Neuron (in vitro differentiated cells): ENCODE results near the gene CXCL13.

Source experiments
- H2AFZ ChIP-seq: one replicate; pipeline ENCODE4 v1.6.1; 2013; ENCODE audit warnings: low read depth, mild to moderate bottlenecking, inconsistent platforms, low read length, moderate library complexity
- H3K27me3 ChIP-seq: one replicate; pipeline ENCODE4 v1.6.1; 2013; ENCODE audit warnings: low read length; ENCODE audit not compliant: insufficient read depth
- H3K36me3 ChIP-seq: one replicate; pipeline ENCODE4 v1.6.1; 2013; ENCODE audit warnings: low read length; ENCODE audit not compliant: insufficient read depth
- H3K4me1 ChIP-seq: one replicate; pipeline ENCODE4 v1.6.1; 2013; ENCODE audit warnings: low read length; ENCODE audit not compliant: insufficient read depth
- H3K4me3 ChIP-seq: 2 replicates; pipeline ENCODE4 v1.5.1; 2013; ENCODE audit warnings: mild to moderate bottlenecking, low read length, moderate library complexity
- H3K9me3 ChIP-seq: one replicate; pipeline ENCODE4 v1.6.1; 2013; ENCODE audit warnings: low read length

The CXCL13 gene

GRCh38 chr4:77586951-77587383, 18.7 kb upstream of the CXCL13 start:
- Histone ChIP-seq H3K36me3 (no peaks in the 10 kb centered on the region), H3K4me1 (peaks cover 13% of the 10 kb centered on the region), H2AFZ (no peak overlapping the region), H3K9me3 (no peaks in the 10 kb centered on the region), H3K4me3 (no peak overlapping the region), H3K27me3 (no peaks in the 10 kb centered on the region)

GRCh38 chr4:77590482-77590881, 15.1 kb upstream of the CXCL13 start:
- Histone ChIP-seq H3K27me3 (no peaks in the 10 kb centered on the region), H2AFZ (no peak overlapping the region), H3K4me3 (no peak overlapping the region), H3K9me3 (no peaks in the 10 kb centered on the region), H3K36me3 (no peaks in the 10 kb centered on the region), H3K4me1 (peaks cover 13% of the 10 kb centered on the region)

- H3K4me3 ChIP-seq = no peak overlapping the region
- H3K9me3 ChIP-seq = no peaks in the 10 kb centered on the region
- H3K27me3 ChIP-seq = no peaks in the 10 kb centered on the region
- no peaks in the 10 kb centered on the region for H3K36me3 ChIP-seq
- peaks cover 13% of the 10 kb centered on the region for H3K4me1 ChIP-seq
- no peak overlapping the region for H2AFZ ChIP-seq
Observed at GRCh38 chr4:77591532-77591931, 14.1 kb upstream of the CXCL13 start.

GRCh38 chr4:77593101-77593500, 12.5 kb upstream of the CXCL13 start:
- H3K4me1 ChIP-seq = peaks cover 13% of the 10 kb centered on the region
- no peaks in the 10 kb centered on the region for H3K27me3 ChIP-seq
- no peak overlapping the region for H2AFZ ChIP-seq
- no peaks in the 10 kb centered on the region for H3K9me3 ChIP-seq
- no peaks in the 10 kb centered on the region for H3K36me3 ChIP-seq
- H3K4me3 ChIP-seq = no peak overlapping the region

- no peaks in the 10 kb centered on the region for H3K27me3 ChIP-seq
- H3K4me1 ChIP-seq = peaks cover 13% of the 10 kb centered on the region
- H3K4me3 ChIP-seq = no peak overlapping the region
- no peaks in the 10 kb centered on the region for H3K36me3 ChIP-seq
- no peak overlapping the region for H2AFZ ChIP-seq
- H3K9me3 ChIP-seq = no peaks in the 10 kb centered on the region
Observed at GRCh38 chr4:77593993-77594392, 11.6 kb upstream of the CXCL13 start.

- Histone ChIP-seq H3K4me1 (peaks cover 4% of the 10 kb centered on the region), H3K36me3 (no peaks in the 10 kb centered on the region), H3K4me3 (no peak overlapping the region), H3K27me3 (no peaks in the 10 kb centered on the region), H3K9me3 (no peaks in the 10 kb centered on the region), H2AFZ (no peak overlapping the region)
Observed at GRCh38 chr4:77595364-77595973, 10.2 kb upstream of the CXCL13 start.

GRCh38 chr4:77599378-77599777, 6.2 kb upstream of the CXCL13 start:
- H3K36me3 ChIP-seq = no peaks in the 10 kb centered on the region
- no peak overlapping the region for H3K4me3 ChIP-seq
- H3K9me3 ChIP-seq = no peaks in the 10 kb centered on the region
- H3K4me1 ChIP-seq = no peaks in the 10 kb centered on the region
- H2AFZ ChIP-seq = no peak overlapping the region
- peaks cover 11% of the 10 kb centered on the region for H3K27me3 ChIP-seq

- no peak overlapping the region for H2AFZ ChIP-seq
- no peak overlapping the region for H3K4me3 ChIP-seq
Observed at GRCh38 chr4:77600521-77601451, 4.8 kb upstream of the CXCL13 start.

GRCh38 chr4:77601614-77602187, 3.9 kb upstream of the CXCL13 start:
- H3K4me1 ChIP-seq = no peaks in the 10 kb centered on the region
- no peaks in the 10 kb centered on the region for H3K9me3 ChIP-seq
- no peak overlapping the region for H3K4me3 ChIP-seq
- no peak overlapping the region for H2AFZ ChIP-seq
- H3K36me3 ChIP-seq = no peaks in the 10 kb centered on the region
- peaks cover 11% of the 10 kb centered on the region for H3K27me3 ChIP-seq

More at GRCh38 chr4:77600521-77601451, 4.8 kb upstream of the CXCL13 start:
- H3K4me1 ChIP-seq = no peaks in the 10 kb centered on the region
- no peaks in the 10 kb centered on the region for H3K9me3 ChIP-seq
- no peaks in the 10 kb centered on the region for H3K36me3 ChIP-seq
- H3K27me3 ChIP-seq = peaks cover 11% of the 10 kb centered on the region

GRCh38 chr4:77613267-77613666, 7.6 kb downstream of the CXCL13 start:
- H3K27me3 ChIP-seq = no peaks in the 10 kb centered on the region
- no peaks in the 10 kb centered on the region for H3K36me3 ChIP-seq
- no peak overlapping the region for H3K4me3 ChIP-seq
- H3K9me3 ChIP-seq = no peaks in the 10 kb centered on the region
- H2AFZ ChIP-seq = no peak overlapping the region
- H3K4me1 ChIP-seq = no peaks in the 10 kb centered on the region

GRCh38 chr4:77615153-77615552, 9.5 kb downstream of the CXCL13 start:
- no peak overlapping the region for H3K4me3 ChIP-seq
- no peaks in the 10 kb centered on the region for H3K36me3 ChIP-seq
- no peaks in the 10 kb centered on the region for H3K9me3 ChIP-seq
- no peaks in the 10 kb centered on the region for H3K4me1 ChIP-seq
- H2AFZ ChIP-seq = no peak overlapping the region
- H3K27me3 ChIP-seq = peaks cover 3% of the 10 kb centered on the region

- H3K36me3 ChIP-seq = no peaks in the 10 kb centered on the region
- no peaks in the 10 kb centered on the region for H3K4me1 ChIP-seq
- H3K9me3 ChIP-seq = no peaks in the 10 kb centered on the region
- no peak overlapping the region for H3K4me3 ChIP-seq
- no peak overlapping the region for H2AFZ ChIP-seq
- peaks cover 3% of the 10 kb centered on the region for H3K27me3 ChIP-seq
Observed at GRCh38 chr4:77617203-77617602, 11.6 kb downstream of the CXCL13 start.
